PC-3 (cell line): ENCODE data around the gene EXOC4. TPM values are rescaled to one million over a fixed set of nuclear protein-coding genes. Genes with fewer than 3 reads are reported as not detected.

Experiments
- ATAC-seq: fragments of 200-7000 bp; cut with Tn5 transposase; 2 replicates; pipeline ENCODE4 v1.9.1; 2020; ENCODE audit warnings: mild to moderate bottlenecking, moderate library complexity
- BruUV-seq: library from RNA; stranded (reverse); fragments of 400-500 nt; replicated peaks from 2 replicates; lab custom pipeline; 2021; lab: Mats Ljungman, UMichigan
- CTCF ChIA-PET: fragments of 300-600 bp; sonication (Branson Sonifier 250); formaldehyde crosslinking; loops from one replicate; lab custom pipeline; 2022; ENCODE audit warnings: antibody characterized with exemption; lab: Charles Lee
- POLR2A ChIA-PET: fragments of 300-600 bp; sonication (Branson Sonifier 250); formaldehyde crosslinking; loops from one replicate; lab custom pipeline; 2022; ENCODE audit warnings: antibody characterized with exemption; ENCODE audit not compliant: unreplicated experiment; lab: Charles Lee
- DNase-seq: peaks from one replicate; pipeline ENCODE4 v3.0.0-alpha.2; 2015
- H2AFZ ChIP-seq: fragments of 300-600 bp; sonication (generic); 2 replicates; pipeline ENCODE4 v1.6.0; 2016; ENCODE audit warnings: antibody characterized with exemption, low read length
- H3F3A ChIP-seq: fragments of 300-600 bp; sonication (generic); one replicate; pipeline ENCODE4 v1.6.0; 2017; ENCODE audit warnings: antibody characterized with exemption, low read length, control low read depth, mild to moderate bottlenecking; ENCODE audit not compliant: unreplicated experiment
- H3K27ac ChIP-seq: fragments of 300-600 bp; sonication (generic); 2 replicates; pipeline ENCODE4 v1.5.1; 2016; ENCODE audit warnings: mild to moderate bottlenecking, low read length
- H3K27me3 ChIP-seq: fragments of 300-600 bp; sonication (generic); 2 replicates; pipeline ENCODE4 v1.6.1; 2016; ENCODE audit warnings: low read length, mixed read lengths
- H3K36me3 ChIP-seq: fragments of 300-600 bp; sonication (generic); 2 replicates; pipeline ENCODE4 v1.6.1; 2016; ENCODE audit warnings: low read depth, mixed run types, low read length, mixed read lengths
- H3K4me1 ChIP-seq: fragments of 300-600 bp; sonication (generic); 2 replicates; pipeline ENCODE4 v1.5.1; 2016; ENCODE audit warnings: low read length; ENCODE audit not compliant: insufficient read depth
- H3K4me2 ChIP-seq: fragments of 300-600 bp; sonication (generic); 2 replicates; pipeline ENCODE4 v1.6.0; 2016; ENCODE audit warnings: low read length
- H3K4me3 ChIP-seq: fragments of 300-600 bp; sonication (generic); 2 replicates; pipeline ENCODE4 v1.5.1; 2016; ENCODE audit warnings: mild to moderate bottlenecking, low read length, mixed read lengths
- H3K79me2 ChIP-seq: fragments of 300-600 bp; sonication (generic); 2 replicates; pipeline ENCODE4 v1.6.1; 2017; ENCODE audit warnings: low read length, mixed read lengths
- H3K9ac ChIP-seq: fragments of 300-600 bp; sonication (generic); 2 replicates; pipeline ENCODE4 v1.6.0; 2016; ENCODE audit warnings: mild to moderate bottlenecking, low read length
- H3K9me2 ChIP-seq: fragments of 300-600 bp; sonication (generic); replicated peaks from 2 replicates; pipeline ENCODE4 v1.6.1; 2016; ENCODE audit warnings: mixed run types, low read length, mixed read lengths
- H3K9me3 ChIP-seq: fragments of 300-600 bp; sonication (generic); 2 replicates; pipeline ENCODE4 v1.6.1; 2016; ENCODE audit warnings: low read length, mixed read lengths
- H4K20me1 ChIP-seq: fragments of 300-600 bp; sonication (generic); 2 replicates; pipeline ENCODE4 v1.6.1; 2016; ENCODE audit warnings: low read length, mixed read lengths
- EZH2 ChIP-seq: fragments of 300-600 bp; sonication (generic); IDR thresholded peaks from one replicate; pipeline ENCODE4 v1.6.1; 2017; ENCODE audit warnings: antibody characterized with exemption, mild to moderate bottlenecking, low read length; ENCODE audit not compliant: unreplicated experiment
- EZH2phosphoT487 ChIP-seq: fragments of 300-600 bp; sonication (generic); IDR thresholded peaks from 2 replicates; pipeline ENCODE4 v1.6.1; 2018; ENCODE audit warnings: mild to moderate bottlenecking, antibody characterized with exemption, low read length, borderline replicate concordance
- intact Hi-C: fragments of 100-400 bp; cut with micrococcal nuclease; formaldehyde crosslinking; loops from 2 replicates; pipeline ENCODE4 v1.9.0; 2023
- total RNA-seq: library from RNA; depleted of rRNA; stranded (reverse); fragments of >200 nt; gene quantifications from 2 replicates; pipeline ENCODE4 v1.2.3, GENCODE V29; 2014
- TF ChIP-seq, protein P1 (sequence below): fragments of 300-600 bp; sonication (generic); conservative IDR thresholded peaks from 2 replicates; pipeline ENCODE4 v1.5.1; 2017; ENCODE audit warnings: antibody characterized with exemption, low read depth, mild to moderate bottlenecking, low read length

The EXOC4 gene
- total RNA-seq, 1 experiment from 2014 or later, result 43.5 TPM

GRCh38 chr7:133237545-133237944, 15.3 kb upstream of the EXOC4 start:
- CTCF ChIA-PET, result no interaction called here
- H3K27ac ChIP-seq, result no peak overlapping the region
- peaks cover 30% of the 10 kb centered on the region for H3K27me3 ChIP-seq
- no peak overlapping the region for H2AFZ ChIP-seq
- no peaks in the 10 kb centered on the region for H3K9me2 ChIP-seq
- no peak overlapping the region for H3K4me3 ChIP-seq
- no peaks in the 10 kb centered on the region for H3K4me1 ChIP-seq
- BruUV-seq, result no TSS peak
- no peak for ATAC-seq
- no peaks in the 10 kb centered on the region for H3K36me3 ChIP-seq
- no peaks in the 10 kb centered on the region for H3K9me3 ChIP-seq
- H3F3A ChIP-seq, result no peaks in the 10 kb centered on the region
- no peak overlapping the region for H3K9ac ChIP-seq
- POLR2A ChIA-PET, result no interaction called here
- no peak for DNase-seq
- H3K4me2 ChIP-seq, result no peak overlapping the region
- TF ChIP-seq EZH2phosphoT487 (no peak), EZH2 (no peak)
- TF ChIP-seq, protein P1, sequence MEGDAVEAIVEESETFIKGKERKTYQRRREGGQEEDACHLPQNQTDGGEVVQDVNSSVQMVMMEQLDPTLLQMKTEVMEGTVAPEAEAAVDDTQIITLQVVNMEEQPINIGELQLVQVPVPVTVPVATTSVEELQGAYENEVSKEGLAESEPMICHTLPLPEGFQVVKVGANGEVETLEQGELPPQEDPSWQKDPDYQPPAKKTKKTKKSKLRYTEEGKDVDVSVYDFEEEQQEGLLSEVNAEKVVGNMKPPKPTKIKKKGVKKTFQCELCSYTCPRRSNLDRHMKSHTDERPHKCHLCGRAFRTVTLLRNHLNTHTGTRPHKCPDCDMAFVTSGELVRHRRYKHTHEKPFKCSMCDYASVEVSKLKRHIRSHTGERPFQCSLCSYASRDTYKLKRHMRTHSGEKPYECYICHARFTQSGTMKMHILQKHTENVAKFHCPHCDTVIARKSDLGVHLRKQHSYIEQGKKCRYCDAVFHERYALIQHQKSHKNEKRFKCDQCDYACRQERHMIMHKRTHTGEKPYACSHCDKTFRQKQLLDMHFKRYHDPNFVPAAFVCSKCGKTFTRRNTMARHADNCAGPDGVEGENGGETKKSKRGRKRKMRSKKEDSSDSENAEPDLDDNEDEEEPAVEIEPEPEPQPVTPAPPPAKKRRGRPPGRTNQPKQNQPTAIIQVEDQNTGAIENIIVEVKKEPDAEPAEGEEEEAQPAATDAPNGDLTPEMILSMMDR, result no peak
- intact Hi-C loops, result no loop called here
- no peaks in the 10 kb centered on the region for H4K20me1 ChIP-seq
- H3K79me2 ChIP-seq, result no peaks in the 10 kb centered on the region

- no peak overlapping the region for H2AFZ ChIP-seq
- no peaks in the 10 kb centered on the region for H3K9me3 ChIP-seq
- peaks cover 22% of the 10 kb centered on the region for H3K27me3 ChIP-seq
- H3K79me2 ChIP-seq, result no peaks in the 10 kb centered on the region
- H3F3A ChIP-seq, result no peaks in the 10 kb centered on the region
- H3K36me3 ChIP-seq, result no peaks in the 10 kb centered on the region
- ATAC-seq (no peak), DNase-seq (no peak)
- no peak overlapping the region for H3K9ac ChIP-seq
- no peak overlapping the region for H3K27ac ChIP-seq
- H3K4me2 ChIP-seq, result no peak overlapping the region
- ChIA-PET POLR2A (no interaction called here), CTCF (no interaction called here)
- BruUV-seq, result no TSS peak
- TF ChIP-seq, protein P1, result no peak
- no peak for TF ChIP-seq EZH2phosphoT487
- no peak for TF ChIP-seq EZH2
- intact Hi-C loops, result no loop called here
- H4K20me1 ChIP-seq, result no peaks in the 10 kb centered on the region
- H3K9me2 ChIP-seq, result no peaks in the 10 kb centered on the region
- no peaks in the 10 kb centered on the region for H3K4me1 ChIP-seq
- H3K4me3 ChIP-seq, result no peak overlapping the region
These were observed 12.6 kb upstream of the EXOC4 start for GRCh38 chr7:133240302-133240701.

GRCh38 chr7:133246558-133246957, 6.3 kb upstream of the EXOC4 start:
- Histone ChIP-seq H3K79me2 (no peaks in the 10 kb centered on the region), H3F3A (no peaks in the 10 kb centered on the region), H3K4me3 (no peak overlapping the region), H3K4me2 (no peak overlapping the region), H4K20me1 (no peaks in the 10 kb centered on the region), H3K9me3 (no peaks in the 10 kb centered on the region), H3K27ac (no peak overlapping the region), H3K9me2 (no peaks in the 10 kb centered on the region), H3K36me3 (no peaks in the 10 kb centered on the region), H3K9ac (no peak overlapping the region), H3K4me1 (no peaks in the 10 kb centered on the region), H3K27me3 (peaks cover 3% of the 10 kb centered on the region; the same call in 1 of the 2 replicates), H2AFZ (no peak overlapping the region)
- ATAC-seq, result no peak
- POLR2A ChIA-PET, result no interaction called here
- no peak for DNase-seq
- intact Hi-C loops, result no loop called here
- BruUV-seq, result no TSS peak
- CTCF ChIA-PET, result no interaction called here
- TF ChIP-seq, protein P1, result no peak
- TF ChIP-seq EZH2 (no peak), EZH2phosphoT487 (no peak)
